K562 (cell line): ENCODE measurements around the gene GARIN5B. TPM values are rescaled to one million over a fixed set of nuclear protein-coding genes. Genes with fewer than 3 reads are reported as not detected.
A peak's percentile ranks its signal among the peaks of the same experiment; 100 is the strongest.

ENCODE experiments used
- ATAC-seq: fragments of 200-7000 bp; cut with Tn5 transposase; 3 replicates; pipeline ENCODE4 v1.9.1; 2020; ENCODE audit warnings: moderate library complexity
- BruUV-seq: library from RNA; stranded (reverse); fragments of 400-500 nt; replicated peaks from 2 replicates; lab custom pipeline; 2021; lab: Mats Ljungman, UMichigan
- CTCF ChIA-PET: fragments of 300-600 bp; formaldehyde crosslinking; extraction: SDS; loops from one replicate; lab custom pipeline; 2021; ENCODE audit warnings: low intra/inter-chr PET ratio; lab: Yijun Ruan, JAX
- POLR2A ChIA-PET: fragments of 300-600, 350-650 bp; sonication (Branson Sonifier 250); formaldehyde crosslinking; extraction: SDS; loops from one replicate; lab custom pipeline; 2021; ENCODE audit warnings: antibody characterized with exemption, inconsistent platforms; lab: Yijun Ruan, JAX
- DNase-seq, 4 experiments: peaks; one replicate each; pipeline versions ENCODE4 v3.0.0 to v3.0.0-alpha.2; 2011 to 2018; ENCODE audit warnings: low spot score in 3 of 4, mixed read lengths in 3 of 4; ENCODE audit errors: extremely low read depth in 1 of 4
- FAIRE-seq: peaks from 2 replicates; lab custom pipeline; 2011; peaks lifted over from hg19 to GRCh38; lab: Jason Lieb, UNC
- H2AFZ ChIP-seq: 2 replicates; pipeline ENCODE4 v1.6.0; 2011; ENCODE audit warnings: low read depth, low read length, control low read depth, inconsistent platforms
- H3K27ac ChIP-seq: fragments of 200-600 bp; 3 replicates; pipeline ENCODE4 v1.8.0; 2011; ENCODE audit warnings: low read depth, mild to moderate bottlenecking, control low read depth, inconsistent platforms, low read length, moderate library complexity, mixed read lengths; ENCODE audit errors: extremely low read depth
- H3K27me3 ChIP-seq, 2 experiments: fragments of 300-600 bp in 1 of 2; 2 replicates in 1 of 2; 3 replicates in 1 of 2; pipeline versions ENCODE4 v1.6.0 to v1.8.0; 2011; ENCODE audit warnings: inconsistent platforms in 2 of 2, low read length in 2 of 2, mild to moderate bottlenecking in 1 of 2, mixed read lengths in 1 of 2, moderate library complexity in 1 of 2; ENCODE audit not compliant: control insufficient read depth in 2 of 2, insufficient read depth in 2 of 2
- H3K36me3 ChIP-seq: fragments of 300-600 bp; 3 replicates; pipeline ENCODE4 v1.8.0; 2011; ENCODE audit warnings: mild to moderate bottlenecking, low read length, inconsistent platforms; ENCODE audit not compliant: control insufficient read depth, insufficient read depth
- H3K4me1 ChIP-seq, 2 experiments: fragments of 200-600 bp in 1 of 2; replicated peaks in 1 of 2; 2 replicates in 1 of 2; 3 replicates in 1 of 2; pipeline versions ENCODE4 v1.5.1 to v1.8.0; 2011; ENCODE audit warnings: inconsistent platforms in 2 of 2, low read length in 2 of 2, mild to moderate bottlenecking in 1 of 2, mixed read lengths in 1 of 2, moderate library complexity in 1 of 2; ENCODE audit not compliant: control insufficient read depth in 2 of 2, insufficient read depth in 2 of 2
- H3K4me2 ChIP-seq: 2 replicates; pipeline ENCODE4 v1.6.1; 2011; ENCODE audit warnings: low read length, control low read depth, inconsistent platforms, mixed read lengths; ENCODE audit not compliant: insufficient read depth
- H3K4me3 ChIP-seq: fragments of 200-600 bp; sonication (generic), shearing (Covaris generic); 2 replicates; pipeline ENCODE4 v1.5.1; 2016; ENCODE audit warnings: control low read depth, inconsistent platforms
- H3K79me2 ChIP-seq: fragments of 200-600 bp; 3 replicates; pipeline ENCODE4 v1.8.0; 2011; ENCODE audit warnings: low read length, inconsistent platforms; ENCODE audit not compliant: control insufficient read depth, insufficient read depth
- H3K9ac ChIP-seq, 2 experiments: 2 replicates each; pipeline versions ENCODE4 v1.6.0 to v1.6.1; 2011; ENCODE audit warnings: low read depth in 2 of 2, low read length in 2 of 2, control low read depth in 1 of 2, inconsistent platforms in 1 of 2, mild to moderate bottlenecking in 1 of 2, mixed read lengths in 1 of 2; ENCODE audit not compliant: insufficient read depth in 1 of 2
- H3K9me1 ChIP-seq: one replicate; pipeline ENCODE4 v1.6.0; 2011; ENCODE audit warnings: inconsistent platforms, mild to moderate bottlenecking, low read length, moderate library complexity; ENCODE audit not compliant: control insufficient read depth, insufficient read depth
- H3K9me3 ChIP-seq: replicated peaks from 2 replicates; pipeline ENCODE4 v1.5.1; 2011; ENCODE audit warnings: low read depth, low read length, inconsistent platforms; ENCODE audit not compliant: control insufficient read depth, insufficient read depth
- H4K20me1 ChIP-seq: replicated peaks from 2 replicates; pipeline ENCODE4 v1.6.1; 2011; ENCODE audit warnings: low read length, inconsistent platforms, mixed read lengths; ENCODE audit not compliant: control insufficient read depth, insufficient read depth
- AFF4 ChIP-seq: sonication (generic); formaldehyde crosslinking; IDR thresholded peaks from 2 replicates; pipeline ENCODE4 v1.8.0; 2023; ENCODE audit warnings: mild to moderate bottlenecking, missing genetic modification reagents
- C11orf30 ChIP-seq: fragments of 450-650 bp; IDR thresholded peaks from 2 replicates; pipeline ENCODE4 v1.6.1; 2016; ENCODE audit warnings: low read depth, mild to moderate bottlenecking
- CBX3 ChIP-seq, 2 experiments: IDR thresholded peaks; 1 replicate in 1 of 2; 2 replicates in 1 of 2; pipeline ENCODE4 v1.6.1; 2012; ENCODE audit warnings: inconsistent platforms in 2 of 2, low read length in 2 of 2, borderline replicate concordance in 1 of 2, control low read depth in 1 of 2
- LCOR ChIP-seq: sonication (generic); formaldehyde crosslinking; IDR thresholded peaks from 2 replicates; pipeline ENCODE4 v1.8.0; 2022; ENCODE audit warnings: mild to moderate bottlenecking, missing genetic modification reagents
- MAFK ChIP-seq: IDR thresholded peaks from 2 replicates; pipeline ENCODE4 v1.6.1; 2011; ENCODE audit warnings: low read length, improper control_type of control experiment
- NFE2 ChIP-seq: IDR thresholded peaks from 2 replicates; pipeline ENCODE4 v1.6.1; 2014; ENCODE audit warnings: antibody characterized with exemption, low read depth
- NFE2L1 ChIP-seq: fragments of 450-650 bp; IDR thresholded peaks from 2 replicates; pipeline ENCODE4 v1.6.1; 2016; ENCODE audit warnings: missing genetic modification characterization, low read depth, mild to moderate bottlenecking, missing compliant biosample characterization, moderate library complexity, borderline replicate concordance
- SMARCE1 ChIP-seq: fragments of 450-650 bp; IDR thresholded peaks from 2 replicates; pipeline ENCODE4 v1.7.1; 2016; ENCODE audit warnings: mild to moderate bottlenecking
- ZFP36 ChIP-seq: fragments of 150-350 bp; IDR thresholded peaks from 2 replicates; pipeline ENCODE4 v1.6.1; 2018; ENCODE audit warnings: low read length, low read depth; ENCODE audit not compliant: partially characterized antibody
- ZKSCAN3 ChIP-seq: fragments of 250-450 bp; sonication (Bioruptor Pico); IDR thresholded peaks from 2 replicates; pipeline ENCODE4 v1.4.0; 2020
- ZNF175 ChIP-seq: fragments of 200-800 bp; sonication (Bioruptor generic); IDR thresholded peaks from 2 replicates; pipeline ENCODE4 v1.6.1; 2016; ENCODE audit warnings: low read depth, mild to moderate bottlenecking, missing genetic modification characterization, missing compliant biosample characterization
- ZNF23 ChIP-seq: fragments of 250-450 bp; sonication (Bioruptor Pico); IDR thresholded peaks from 2 replicates; pipeline ENCODE4 v1.4.0; 2020; ENCODE audit warnings: mild to moderate bottlenecking
- ZNF408 ChIP-seq: fragments of 250-450 bp; sonication (Bioruptor Pico); IDR thresholded peaks from 2 replicates; pipeline ENCODE4 v1.4.0; 2020; ENCODE audit warnings: low read depth, mild to moderate bottlenecking, moderate library complexity
- WGBS: fragments of 100-300 bp; shearing (Covaris generic); methylation state at CpG from one replicate; pipeline ENCODE4 v1.1.6; 2016; ENCODE audit warnings: low coverage, mixed read lengths; ENCODE audit not compliant: insufficient coverage; ENCODE audit errors: missing lambda C conversion rate; 5-methylcytosine and 5-hydroxymethylcytosine counted together
- in situ Hi-C: fragments of 300-500 bp; cut with MboI; formaldehyde crosslinking; loops from 4 replicates; pipeline ENCODE4 v1.15.0; 2018; ENCODE audit warnings: inconsistent platforms, mixed read lengths
- intact Hi-C: fragments of 100-400 bp; cut with micrococcal nuclease; formaldehyde crosslinking; loops from 2 replicates; pipeline ENCODE4 v1.14.2; 2022
- polyA plus RNA-seq, 8 experiments: library from polyadenylated mRNA; depleted of rRNA in 4 of 8; stranded (reverse) in 5 of 8; unstranded in 3 of 8; fragments of >200 nt; fragmentation: Nextera tagmentation in 2 of 8; fragmentation: Illumina TruSeq in 1 of 8; extraction: Ambion mirVana in 2 of 8; extraction: Trizol in 1 of 8; gene quantifications; 2 replicates each; pipeline versions ENCODE4 v1.2.1 to v1.2.3, GENCODE V29; 2011 to 2014; ENCODE audit warnings: inconsistent platforms in 1 of 8, missing spikeins in 1 of 8
- total RNA-seq, 7 experiments: library from RNA; depleted of rRNA in 6 of 7; stranded (reverse); fragments of >200 nt in 6 of 7; fragmentation: Illumina TruSeq in 2 of 7; extraction: Trizol in 2 of 7; gene quantifications; 2 replicates each; pipeline versions ENCODE4 v1.2.1 to v1.2.3, GENCODE V29; 2011 to 2021; ENCODE audit warnings: low replicate concordance in 1 of 7

Gene GARIN5B
- total and polyA plus RNA-seq, 9 of the 15 experiments (the other 6 are each of a cell fraction or from before 2014, with no cell fraction given): not detected

- H3K79me2 ChIP-seq: no peaks in the 10 kb centered on the region
- H2AFZ ChIP-seq: peak within 1 kb of the TSS; percentile 100
- H3K36me3 ChIP-seq: no peaks in the 10 kb centered on the region
- BruUV-seq: no TSS peak
- WGBS: 27% methylated on average over 10 of the region's 14 CpGs
- no peaks in the 10 kb centered on the region for H3K9me1 ChIP-seq
- no peaks in the 10 kb centered on the region for H4K20me1 ChIP-seq
- no peaks in the 10 kb centered on the region for H3K27me3 ChIP-seq
- ATAC-seq: peak; percentile 79
- peak within 1 kb of the TSS; percentile 65 to 88; a peak in 3 of 4 replicates for H3K9ac ChIP-seq
- peak; percentile 54 to 61 (median 57) for DNase-seq
- in situ Hi-C loops: no loop called here
- no peaks in the 10 kb centered on the region for H3K9me3 ChIP-seq
- no peak within 1 kb of the TSS for H3K4me3 ChIP-seq
- peak within 1 kb of the TSS; percentile 81 for H3K27ac ChIP-seq
- no peak for FAIRE-seq
- H3K4me1 ChIP-seq: peaks cover 11 to 41% of the 10 kb centered on the region in 2 experiments; a peak in 4 of 5 replicates
- intact Hi-C loops: no loop called here
- POLR2A ChIA-PET: interaction anchor here (0.8 to 1.1 kb wide), 4 partner anchors 11 to 135 kb away, joined by 3 to 4 read pairs (median 4); no protein-coding TSS in a partner anchor
- CTCF ChIA-PET: no interaction called here
- H3K4me2 ChIP-seq: peak within 1 kb of the TSS; percentile 61
- TF ChIP-seq CBX3 (IDR thresholded peaks at IDR 0.05; ENCODE audit: borderline replicate concordance in 1 of 2, low read length in 2 of 2) (no peak), ZNF23 (CRISPR knock-in tag) (no peak), NFE2L1 (tag) (peak; percentile 58; the same call in 1 of the 2 replicates), AFF4 (CRISPR knock-in tag) (no peak), ZFP36 (no peak), MAFK (peak; percentile 87), LCOR (no peak), C11orf30 (peak; percentile 98), NFE2 (peak; percentile 89), SMARCE1 (peak; percentile 53; the same call in 1 of the 2 replicates), ZNF408 (CRISPR knock-in tag) (no peak), ZKSCAN3 (no peak), ZNF175 (CRISPR knock-in tag) (no peak)
Measured at GRCh38 chr19:55325172-55325571, 37.9 kb downstream of the GARIN5B start, which contains the start of gene TMEM150B. Gene TMEM150B (minus strand): TSS chr19:55325341. CDS start chr19:55321036, 4,305 bp downstream.
